ENCODE measurements around the gene ZNF714. TPM values are rescaled to one million over a fixed set of nuclear protein-coding genes. Genes with fewer than 3 reads are reported as not detected.
A peak's percentile ranks its signal among the peaks of the same experiment; 100 is the strongest.
"Not testable (repeated sequence)": the region's sequence is repeated elsewhere in the genome, so short reads cannot be mapped to it uniquely, and the experiment has no call there.

Gene ZNF714
- total RNA-seq, 1 donor from 2014 or later, result 40.6 TPM

- peaks cover 29% of the 10 kb centered on the region for H3K4me1 Mint-ChIP-seq (ENCODE audit: unreplicated experiment)
- H3K27ac Mint-ChIP-seq, result peak overlapping the region; percentile 93
Observed at GRCh38 chr19:21130097-21130775, 48.2 kb downstream of the ZNF714 start.

GRCh38 chr19:21133633-21134032, 51.6 kb downstream of the ZNF714 start:
- H3K4me3 Mint-ChIP-seq, result no peak overlapping the region
- no peaks in the 10 kb centered on the region for H3K27me3 Mint-ChIP-seq
- H3K36me3 Mint-ChIP-seq, result peaks cover 5% of the 10 kb centered on the region
- peak overlapping the region; percentile 57 for H3K27ac Mint-ChIP-seq
- peaks cover 16% of the 10 kb centered on the region for H3K9me3 Mint-ChIP-seq
- peaks cover 14% of the 10 kb centered on the region for H3K4me1 Mint-ChIP-seq (ENCODE audit: unreplicated experiment)
- TF ChIP-seq CTCF (conservative IDR thresholded peaks at IDR 0.05), result no peak
- DNase-seq (ENCODE audit: extremely low spot score, unreplicated experiment), result no peak

More at GRCh38 chr19:21130097-21130775, 48.2 kb downstream of the ZNF714 start:
- Mint-ChIP-seq H3K27me3 (no peaks in the 10 kb centered on the region), H3K4me3 (peak overlapping the region; percentile 73), H3K9me3 (peaks cover 19% of the 10 kb centered on the region), H3K36me3 (peaks cover 17% of the 10 kb centered on the region)
- TF ChIP-seq CTCF (conservative IDR thresholded peaks at IDR 0.05), result no peak
- DNase-seq (ENCODE audit: extremely low spot score, unreplicated experiment), result no peak

GRCh38 chr19:21134934-21135366, 52.9 kb downstream of the ZNF714 start:
- Mint-ChIP-seq H3K27me3 (no peaks in the 10 kb centered on the region), H3K9me3 (peaks cover 16% of the 10 kb centered on the region), H3K27ac (no peak overlapping the region), H3K4me1 (ENCODE audit: unreplicated experiment) (peaks cover 6% of the 10 kb centered on the region), H3K36me3 (peaks cover 5% of the 10 kb centered on the region), H3K4me3 (no peak overlapping the region)
- no peak for TF ChIP-seq CTCF (conservative IDR thresholded peaks at IDR 0.05)
- no peak for DNase-seq (ENCODE audit: extremely low spot score, unreplicated experiment)

- Mint-ChIP-seq H3K9me3 (peaks cover 12% of the 10 kb centered on the region), H3K36me3 (peaks cover 2% of the 10 kb centered on the region), H3K27me3 (no peaks in the 10 kb centered on the region), H3K4me1 (ENCODE audit: unreplicated experiment) (peaks cover 1% of the 10 kb centered on the region), H3K4me3 (no peak overlapping the region), H3K27ac (no peak overlapping the region)
- no peak for DNase-seq (ENCODE audit: extremely low spot score, unreplicated experiment)
- TF ChIP-seq CTCF (conservative IDR thresholded peaks at IDR 0.05), result no peak
Observed at GRCh38 chr19:21135433-21135832, 53.4 kb downstream of the ZNF714 start.

GRCh38 chr19:21138130-21138529, 56.1 kb downstream of the ZNF714 start:
- TF ChIP-seq CTCF (conservative IDR thresholded peaks at IDR 0.05), result no peak
- H3K27ac Mint-ChIP-seq, result no peak overlapping the region
- H3K9me3 Mint-ChIP-seq, result peaks cover 11% of the 10 kb centered on the region
- H3K27me3 Mint-ChIP-seq, result no peaks in the 10 kb centered on the region
- peaks cover 5% of the 10 kb centered on the region for H3K4me1 Mint-ChIP-seq (ENCODE audit: unreplicated experiment)
- no peak for DNase-seq (ENCODE audit: extremely low spot score, unreplicated experiment)
- no peak overlapping the region for H3K4me3 Mint-ChIP-seq
- H3K36me3 Mint-ChIP-seq, result peaks cover 8% of the 10 kb centered on the region

GRCh38 chr19:21141006-21141405, 59.0 kb downstream of the ZNF714 start:
- not testable (repeated sequence) for H3K9me3 Mint-ChIP-seq; DNase-seq (ENCODE audit: extremely low spot score, unreplicated experiment); H3K4me1 Mint-ChIP-seq (ENCODE audit: unreplicated experiment); H3K27ac Mint-ChIP-seq; H3K4me3 Mint-ChIP-seq; H3K27me3 Mint-ChIP-seq
- peaks cover 34% of the 10 kb centered on the region for H3K36me3 Mint-ChIP-seq

All from type B pancreatic cell (in vitro differentiated cells).